ENCODE measurements around the gene FXYD6.

The FXYD6 gene

DNA sequence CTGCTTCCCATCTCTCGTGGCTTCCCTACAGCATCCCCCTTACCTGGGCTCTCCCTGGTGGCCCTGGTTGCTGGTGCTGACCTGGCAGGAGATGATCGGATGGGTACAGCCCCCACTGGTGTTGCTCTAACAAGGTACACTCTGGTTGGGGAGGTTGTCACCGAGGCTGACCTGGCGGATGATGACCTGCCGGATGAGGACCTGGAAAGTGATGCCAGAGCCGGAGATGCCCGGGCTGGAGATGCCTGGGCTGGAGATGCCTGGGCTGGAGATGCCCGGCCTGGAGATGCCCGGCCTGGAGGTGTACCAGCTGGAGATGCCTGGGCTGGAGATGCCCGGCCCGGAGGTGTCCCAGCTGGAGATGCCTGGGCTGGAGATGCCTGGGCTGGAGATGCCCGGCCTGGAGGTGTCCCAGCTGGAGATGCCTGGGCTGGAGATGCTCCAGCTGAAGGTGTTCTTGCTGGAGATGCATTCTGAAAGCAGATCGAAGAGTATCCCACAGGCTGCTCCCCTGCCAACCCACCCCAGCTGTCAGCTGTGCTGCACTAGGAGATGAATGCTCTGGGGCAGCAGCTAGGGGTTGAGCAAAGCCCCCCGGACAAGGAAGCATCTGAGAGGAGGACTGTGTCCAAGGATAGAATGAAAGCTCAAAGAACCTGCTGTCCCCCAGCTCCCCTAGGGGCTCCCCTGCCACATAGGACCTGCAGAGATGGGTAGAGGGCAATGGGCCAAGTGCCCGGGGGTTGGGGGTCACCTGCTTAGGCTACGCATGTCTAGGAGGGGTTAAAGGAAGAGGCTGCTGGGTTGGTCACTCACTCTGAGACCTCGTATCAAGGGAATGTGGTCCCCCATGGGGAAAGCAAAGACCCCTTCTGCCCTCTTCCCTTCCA is 42.2 kb upstream of the FXYD6 start:
- Histone ChIP-seq H3K36me3 (ENCODE audit: insufficient read depth, low read length) (no peaks in the 10 kb centered on the region), H3K27me3 (ENCODE audit: insufficient read depth, low read length) (no peaks in the 10 kb centered on the region), H3K27ac (ENCODE audit: low read depth, low read length) (no peak overlapping the region), H3K4me1 (ENCODE audit: insufficient read depth, low read length) (no peaks in the 10 kb centered on the region), H3K9me3 (ENCODE audit: insufficient read depth, low read depth, low read length) (no peaks in the 10 kb centered on the region), H3K4me3 (ENCODE audit: low read length) (no peak overlapping the region), H3K9ac (ENCODE audit: low read depth, low read length) (no peak overlapping the region)
- WGBS: 94% methylated on average over 16 of the region's 17 CpGs

- H3K4me1 ChIP-seq (ENCODE audit: insufficient read depth, low read length): no peaks in the 10 kb centered on the region
- H3K9me3 ChIP-seq (ENCODE audit: insufficient read depth, low read depth, low read length): no peaks in the 10 kb centered on the region
- H3K9ac ChIP-seq (ENCODE audit: low read depth, low read length): no peak overlapping the region
- no peaks in the 10 kb centered on the region for H3K36me3 ChIP-seq (ENCODE audit: insufficient read depth, low read length)
- H3K27ac ChIP-seq (ENCODE audit: low read depth, low read length): no peak overlapping the region
- no peak overlapping the region for H3K4me3 ChIP-seq (ENCODE audit: low read length)
- 97% methylated on average over 5 of the region's 5 CpGs for WGBS
- no peaks in the 10 kb centered on the region for H3K27me3 ChIP-seq (ENCODE audit: insufficient read depth, low read length)
Measured at GRCh38 chr11:117917591-117918151, 41.2 kb upstream of the FXYD6 start.

GRCh38 chr11:117916956-117917355 is 40.5 kb upstream of the FXYD6 start:
- WGBS: 93% methylated on average over 11 of the region's 11 CpGs

GRCh38 chr11:117915672-117916235 is 39.3 kb upstream of the FXYD6 start:
- H3K27ac ChIP-seq (ENCODE audit: low read depth, low read length): no peak overlapping the region
- no peaks in the 10 kb centered on the region for H3K9me3 ChIP-seq (ENCODE audit: insufficient read depth, low read depth, low read length)
- no peak overlapping the region for H3K4me3 ChIP-seq (ENCODE audit: low read length)
- no peaks in the 10 kb centered on the region for H3K27me3 ChIP-seq (ENCODE audit: insufficient read depth, low read length)
- H3K4me1 ChIP-seq (ENCODE audit: insufficient read depth, low read length): no peaks in the 10 kb centered on the region
- no peaks in the 10 kb centered on the region for H3K36me3 ChIP-seq (ENCODE audit: insufficient read depth, low read length)
- WGBS: 88% methylated on average over 9 of the region's 9 CpGs
- no peak overlapping the region for H3K9ac ChIP-seq (ENCODE audit: low read depth, low read length)

More at GRCh38 chr11:117916956-117917355, 40.5 kb upstream of the FXYD6 start:
- H3K9me3 ChIP-seq (ENCODE audit: insufficient read depth, low read depth, low read length): no peaks in the 10 kb centered on the region
- H3K4me1 ChIP-seq (ENCODE audit: insufficient read depth, low read length): no peaks in the 10 kb centered on the region
- H3K9ac ChIP-seq (ENCODE audit: low read depth, low read length): no peak overlapping the region
- H3K36me3 ChIP-seq (ENCODE audit: insufficient read depth, low read length): no peaks in the 10 kb centered on the region
- no peaks in the 10 kb centered on the region for H3K27me3 ChIP-seq (ENCODE audit: insufficient read depth, low read length)
- no peak overlapping the region for H3K4me3 ChIP-seq (ENCODE audit: low read length)
- no peak overlapping the region for H3K27ac ChIP-seq (ENCODE audit: low read depth, low read length)

DNA sequence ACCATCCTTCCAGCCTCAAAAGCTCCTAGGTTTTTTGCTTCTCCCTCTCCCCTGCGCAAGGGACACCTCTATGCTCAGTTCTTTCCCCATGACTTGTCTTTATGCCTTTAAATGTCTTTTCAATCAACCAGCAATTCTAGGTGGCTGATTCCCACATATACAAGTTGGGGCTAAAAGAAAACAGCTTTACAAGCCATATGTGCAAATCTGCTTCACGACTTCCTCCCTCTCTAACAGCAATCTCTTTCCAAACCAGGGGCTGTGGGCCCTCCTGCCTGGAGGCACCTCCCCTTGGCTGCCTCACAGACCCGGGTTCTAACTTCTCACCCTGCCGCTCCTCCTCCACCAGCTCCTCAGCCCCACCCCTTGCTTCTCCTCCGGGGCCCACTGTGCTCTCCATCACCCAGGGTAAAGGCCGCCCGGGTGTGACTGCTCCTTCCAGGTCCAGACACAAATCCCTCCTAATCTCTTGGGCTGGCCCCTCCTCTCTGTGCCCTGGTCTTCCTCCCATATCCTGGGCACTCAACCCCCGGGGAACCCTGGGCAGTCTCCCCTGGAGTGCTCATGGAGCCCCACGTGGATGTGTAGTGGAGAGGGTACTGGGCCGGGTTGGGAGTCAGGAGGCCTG is 38.6 kb upstream of the FXYD6 start:
- Histone ChIP-seq H3K27ac (ENCODE audit: low read depth, low read length) (no peak overlapping the region), H3K27me3 (ENCODE audit: insufficient read depth, low read length) (no peaks in the 10 kb centered on the region), H3K9me3 (ENCODE audit: insufficient read depth, low read depth, low read length) (no peaks in the 10 kb centered on the region), H3K4me1 (ENCODE audit: insufficient read depth, low read length) (no peaks in the 10 kb centered on the region), H3K9ac (ENCODE audit: low read depth, low read length) (no peak overlapping the region), H3K36me3 (ENCODE audit: insufficient read depth, low read length) (no peaks in the 10 kb centered on the region), H3K4me3 (ENCODE audit: low read length) (no peak overlapping the region)
- WGBS: 65% methylated on average over 10 of the region's 10 CpGs

- H3K4me3 ChIP-seq (ENCODE audit: low read length): no peak overlapping the region
- H3K36me3 ChIP-seq (ENCODE audit: insufficient read depth, low read length): no peaks in the 10 kb centered on the region
- no peak overlapping the region for H3K27ac ChIP-seq (ENCODE audit: low read depth, low read length)
- H3K27me3 ChIP-seq (ENCODE audit: insufficient read depth, low read length): no peaks in the 10 kb centered on the region
- H3K9me3 ChIP-seq (ENCODE audit: insufficient read depth, low read depth, low read length): no peaks in the 10 kb centered on the region
- H3K4me1 ChIP-seq (ENCODE audit: insufficient read depth, low read length): no peaks in the 10 kb centered on the region
- H3K9ac ChIP-seq (ENCODE audit: low read depth, low read length): no peak overlapping the region
- WGBS: 91% methylated on average over 5 of the region's 5 CpGs
Measured at GRCh38 chr11:117914398-117914761, 37.9 kb upstream of the FXYD6 start.

DNA sequence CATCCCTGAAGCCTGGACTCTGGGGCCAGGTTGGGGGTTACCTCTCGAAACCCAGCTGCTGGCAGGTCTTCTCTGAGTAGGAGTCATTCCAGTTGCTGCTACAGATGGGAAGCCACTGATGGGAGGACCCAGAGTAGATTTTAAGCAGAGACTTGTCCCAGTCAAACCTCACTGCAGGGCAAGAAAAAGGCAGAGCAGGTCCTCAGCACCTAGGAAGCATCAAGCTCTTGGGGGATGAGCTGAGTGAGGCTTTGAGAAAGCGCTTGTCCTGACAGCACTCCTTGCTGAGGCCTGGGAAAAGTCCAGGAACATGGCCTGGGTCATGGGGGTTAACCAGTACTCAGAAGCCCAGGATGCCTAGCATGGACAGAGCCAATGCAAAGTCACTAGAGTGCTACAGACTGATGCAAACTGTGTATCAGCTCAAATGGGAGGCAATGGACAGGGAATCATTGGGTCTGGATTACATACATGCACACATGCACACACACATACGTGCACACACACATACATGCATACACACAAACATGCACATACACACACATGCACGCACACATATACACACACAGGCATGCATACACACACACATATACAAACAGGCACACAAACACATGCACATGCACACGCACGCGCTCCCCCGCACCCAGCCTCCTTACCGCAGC is 37.4 kb upstream of the FXYD6 start:
- no peaks in the 10 kb centered on the region for H3K9me3 ChIP-seq (ENCODE audit: insufficient read depth, low read depth, low read length)
- no peaks in the 10 kb centered on the region for H3K36me3 ChIP-seq (ENCODE audit: insufficient read depth, low read length)
- WGBS: 94% methylated on average over 9 of the region's 9 CpGs
- no peaks in the 10 kb centered on the region for H3K27me3 ChIP-seq (ENCODE audit: insufficient read depth, low read length)
- H3K9ac ChIP-seq (ENCODE audit: low read depth, low read length): no peak overlapping the region
- no peaks in the 10 kb centered on the region for H3K4me1 ChIP-seq (ENCODE audit: insufficient read depth, low read length)
- H3K27ac ChIP-seq (ENCODE audit: low read depth, low read length): no peak overlapping the region
- no peak overlapping the region for H3K4me3 ChIP-seq (ENCODE audit: low read length)

DNA sequence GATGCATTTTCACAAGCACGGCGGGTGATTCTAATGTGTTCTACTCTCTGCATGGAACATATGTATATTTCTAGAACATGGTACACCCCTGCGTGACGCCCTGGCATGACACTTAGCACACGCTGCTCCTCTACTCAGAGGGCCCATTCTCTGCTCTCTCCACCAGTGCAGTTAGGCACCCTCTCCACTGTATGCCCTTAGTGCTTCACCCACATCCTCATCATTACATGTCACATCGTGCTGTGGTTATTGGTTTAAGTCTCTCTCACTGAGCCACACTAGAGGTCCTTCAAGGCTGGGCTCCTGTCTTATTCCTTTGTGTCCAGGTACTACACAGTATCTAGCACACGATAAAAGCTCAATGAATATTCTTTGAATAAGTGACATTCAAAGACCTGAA is 36.0 kb upstream of the FXYD6 start:
- no peaks in the 10 kb centered on the region for H3K9me3 ChIP-seq (ENCODE audit: insufficient read depth, low read depth, low read length)
- H3K27me3 ChIP-seq (ENCODE audit: insufficient read depth, low read length): no peaks in the 10 kb centered on the region
- no peak overlapping the region for H3K27ac ChIP-seq (ENCODE audit: low read depth, low read length)
- no peaks in the 10 kb centered on the region for H3K36me3 ChIP-seq (ENCODE audit: insufficient read depth, low read length)
- 97% methylated on average over 7 of the region's 7 CpGs for WGBS
- H3K4me1 ChIP-seq (ENCODE audit: insufficient read depth, low read length): peaks cover 3% of the 10 kb centered on the region; the same call in 1 of the 2 replicates
- H3K9ac ChIP-seq (ENCODE audit: low read depth, low read length): no peak overlapping the region
- H3K4me3 ChIP-seq (ENCODE audit: low read length): no peak overlapping the region

GRCh38 chr11:117911694-117912093 is 35.2 kb upstream of the FXYD6 start:
- H3K27me3 ChIP-seq (ENCODE audit: insufficient read depth, low read length): no peaks in the 10 kb centered on the region
- peaks cover 5% of the 10 kb centered on the region; the same call in 1 of the 2 replicates for H3K4me1 ChIP-seq (ENCODE audit: insufficient read depth, low read length)
- no peak overlapping the region for H3K4me3 ChIP-seq (ENCODE audit: low read length)
- 90% methylated on average over 3 of the region's 3 CpGs for WGBS
- H3K9ac ChIP-seq (ENCODE audit: low read depth, low read length): no peak overlapping the region
- H3K36me3 ChIP-seq (ENCODE audit: insufficient read depth, low read length): no peaks in the 10 kb centered on the region
- no peaks in the 10 kb centered on the region for H3K9me3 ChIP-seq (ENCODE audit: insufficient read depth, low read depth, low read length)
- no peak overlapping the region for H3K27ac ChIP-seq (ENCODE audit: low read depth, low read length)

- Histone ChIP-seq H3K27ac (ENCODE audit: low read depth, low read length) (no peak overlapping the region), H3K27me3 (ENCODE audit: insufficient read depth, low read length) (no peaks in the 10 kb centered on the region), H3K9me3 (ENCODE audit: insufficient read depth, low read depth, low read length) (no peaks in the 10 kb centered on the region), H3K4me1 (ENCODE audit: insufficient read depth, low read length) (peaks cover 5% of the 10 kb centered on the region; the same call in 1 of the 2 replicates), H3K36me3 (ENCODE audit: insufficient read depth, low read length) (no peaks in the 10 kb centered on the region), H3K9ac (ENCODE audit: low read depth, low read length) (no peak overlapping the region), H3K4me3 (ENCODE audit: low read length) (no peak overlapping the region)
- WGBS: 90% methylated on average over 12 of the region's 12 CpGs
Measured at GRCh38 chr11:117910941-117911655, 34.6 kb upstream of the FXYD6 start.

Data from HUES64 (cell line).